HEK293 (cell line): ENCODE results near the gene EME1.

ENCODE experiments used
- CTCF ChIA-PET: fragments of 350-600 bp; formaldehyde crosslinking; extraction: SDS; loops from one replicate; lab custom pipeline; 2021; ENCODE audit warnings: antibody characterized with exemption; lab: Yijun Ruan, JAX
- POLR2A ChIA-PET: fragments of 300-600 bp; formaldehyde crosslinking; extraction: SDS; loops from one replicate; lab custom pipeline; 2020; ENCODE audit warnings: antibody characterized with exemption, inconsistent platforms; lab: Yijun Ruan, JAX
- H3K27ac ChIP-seq: fragments of 200-500 bp; sonication (Bioruptor generic); 2 replicates; pipeline ENCODE4 v1.5.1; 2014; ENCODE audit warnings: low read depth, low read length, control low read depth, inconsistent platforms; ENCODE audit errors: extremely low read depth
- H3K36me3 ChIP-seq, 2 experiments: fragments of 200-500 bp in 1 of 2; sonication (Bioruptor generic) in 1 of 2; 1 replicate in 1 of 2; 2 replicates in 1 of 2; pipeline ENCODE4 v1.5.1; 2014 to 2017; ENCODE audit warnings: inconsistent platforms in 2 of 2, low read length in 2 of 2; ENCODE audit not compliant: control insufficient read depth in 2 of 2, insufficient read depth in 1 of 2
- H3K4me1 ChIP-seq: fragments of 200-500 bp; sonication (Bioruptor generic); 2 replicates; pipeline ENCODE4 v1.5.1; 2014; ENCODE audit warnings: mild to moderate bottlenecking, low read length, inconsistent platforms; ENCODE audit not compliant: control insufficient read depth, insufficient read depth
- H3K4me3 ChIP-seq: 2 replicates; pipeline ENCODE4 v1.5.1; 2011; ENCODE audit warnings: low read depth, mild to moderate bottlenecking, control low read depth, low read length, moderate library complexity
- H3K9me3 ChIP-seq: fragments of 200-500 bp; sonication (Bioruptor generic); 2 replicates; pipeline ENCODE4 v1.5.1; 2014; ENCODE audit warnings: low read depth, low read length, inconsistent platforms; ENCODE audit not compliant: control insufficient read depth, insufficient read depth
- RBAK ChIP-seq: fragments of 450-650 bp; formaldehyde crosslinking; IDR thresholded peaks from 2 replicates; pipeline ENCODE4 v1.5.1; 2016; ENCODE audit warnings: missing biosample characterization, missing genetic modification characterization
- REPIN1 ChIP-seq: fragments of 450-650 bp; formaldehyde crosslinking; IDR thresholded peaks from 2 replicates; pipeline ENCODE4 v1.5.1; 2017; ENCODE audit warnings: missing biosample characterization, missing genetic modification characterization, low read depth
- REST ChIP-seq: fragments of 450-650 bp; formaldehyde crosslinking; IDR thresholded peaks from 2 replicates; pipeline ENCODE4 v1.5.1; 2016; ENCODE audit warnings: missing biosample characterization, missing genetic modification characterization
- SP3 ChIP-seq: fragments of 450-650 bp; formaldehyde crosslinking; IDR thresholded peaks from 2 replicates; pipeline ENCODE4 v1.5.1; 2016; ENCODE audit warnings: missing biosample characterization, missing genetic modification characterization
- YY2 ChIP-seq: fragments of 450-650 bp; formaldehyde crosslinking; IDR thresholded peaks from 2 replicates; pipeline ENCODE4 v1.5.1; 2016; ENCODE audit warnings: missing biosample characterization, missing genetic modification characterization
- ZNF155 ChIP-seq: fragments of 450-650 bp; formaldehyde crosslinking; IDR thresholded peaks from 2 replicates; pipeline ENCODE4 v1.5.1; 2016; ENCODE audit warnings: missing biosample characterization, missing genetic modification characterization
- ZNF221 ChIP-seq: fragments of 450-650 bp; formaldehyde crosslinking; IDR thresholded peaks from 2 replicates; pipeline ENCODE4 v1.5.1; 2017; ENCODE audit warnings: missing biosample characterization, missing genetic modification characterization, borderline replicate concordance
- ZNF274 ChIP-seq, 2 experiments: fragments of 200-500 bp in 1 of 2; fragments of 450-650 bp in 1 of 2; sonication (Bioruptor generic) in 1 of 2; formaldehyde crosslinking in 1 of 2; IDR thresholded peaks; 2 replicates each; pipeline versions ENCODE4 v1.5.1 to v1.6.1; 2014 to 2016; ENCODE audit warnings: borderline replicate concordance in 1 of 2, inconsistent platforms in 1 of 2, low read length in 1 of 2, missing biosample characterization in 1 of 2, missing genetic modification characterization in 1 of 2
- ZNF324 ChIP-seq: fragments of 450-650 bp; formaldehyde crosslinking; IDR thresholded peaks from 2 replicates; pipeline ENCODE4 v1.5.1; 2016; ENCODE audit warnings: missing biosample characterization, missing genetic modification characterization
- ZNF350 ChIP-seq: fragments of 450-650 bp; formaldehyde crosslinking; IDR thresholded peaks from 2 replicates; pipeline ENCODE4 v1.5.0; 2017; ENCODE audit warnings: missing biosample characterization, mild to moderate bottlenecking, missing genetic modification characterization
- ZNF423 ChIP-seq: fragments of 450-650 bp; formaldehyde crosslinking; IDR thresholded peaks from 2 replicates; pipeline ENCODE4 v1.5.1; 2016; ENCODE audit warnings: missing biosample characterization, missing genetic modification characterization
- ZNF510 ChIP-seq: fragments of 450-650 bp; formaldehyde crosslinking; IDR thresholded peaks from 2 replicates; pipeline ENCODE4 v1.5.1; 2018; ENCODE audit warnings: mild to moderate bottlenecking, missing genetic modification characterization, missing biosample characterization; ENCODE audit not compliant: insufficient replicate concordance
- ZNF768 ChIP-seq: fragments of 450-650 bp; formaldehyde crosslinking; IDR thresholded peaks from 2 replicates; pipeline ENCODE4 v1.5.1; 2018; ENCODE audit warnings: missing biosample characterization, mild to moderate bottlenecking, missing genetic modification characterization
- ZSCAN16 ChIP-seq: fragments of 450-650 bp; formaldehyde crosslinking; IDR thresholded peaks from 2 replicates; pipeline ENCODE4 v1.5.1; 2016; ENCODE audit warnings: missing biosample characterization, missing genetic modification characterization
- TF ChIP-seq, protein P1 (sequence below): fragments of 450-650 bp; formaldehyde crosslinking; IDR thresholded peaks from 2 replicates; pipeline ENCODE4 v1.5.1; 2017; ENCODE audit warnings: missing biosample characterization, missing genetic modification characterization
- TF ChIP-seq, protein P2 (sequence below): fragments of 450-650 bp; formaldehyde crosslinking; IDR thresholded peaks from 2 replicates; pipeline ENCODE4 v1.5.1; 2016; ENCODE audit warnings: missing biosample characterization, missing genetic modification characterization

The EME1 gene

GRCh38 chr17:50353600-50354195 is 19.3 kb upstream of the EME1 start (continued):
- TF ChIP-seq ZNF423 (tag by site-specific recombination) (no peak), REST (tag by site-specific recombination) (no peak), ZNF350 (no peak)

DNA sequence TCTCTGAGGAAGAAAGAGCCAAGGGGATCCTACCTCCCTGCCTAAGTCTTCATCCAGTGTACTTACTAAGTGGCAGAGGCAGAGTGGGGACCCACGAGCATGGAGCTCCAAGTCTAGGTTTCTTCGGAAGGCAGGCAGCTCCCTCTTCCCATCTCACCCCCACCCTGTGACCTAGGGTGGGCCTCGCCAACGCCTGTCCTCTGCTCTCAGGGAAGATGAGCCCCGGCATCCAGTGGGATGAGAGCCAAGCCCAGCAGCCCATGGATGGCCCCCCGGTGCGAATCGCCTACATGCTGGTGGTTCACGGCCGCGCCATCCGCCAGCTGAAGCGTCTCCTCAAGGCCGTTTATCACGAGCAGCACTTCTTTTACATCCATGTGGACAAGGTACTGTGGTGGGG is 18.8 kb upstream of the EME1 start:
- no peak overlapping the region for H3K4me3 ChIP-seq
- POLR2A ChIA-PET = interaction anchor here (1.0 kb wide), 1 partner anchor 12 kb away, joined by 5 read pairs; no protein-coding TSS in a partner anchor
- H3K4me1 ChIP-seq = no peaks in the 10 kb centered on the region
- peaks cover 9 to 75% of the 10 kb centered on the region in 2 experiments; a peak in 2 of 3 replicates for H3K36me3 ChIP-seq
- no peak overlapping the region for H3K27ac ChIP-seq
- TF ChIP-seq ZNF510 = no peak
- no peak for TF ChIP-seq REST (tag by site-specific recombination)
- TF ChIP-seq ZNF221 (tag by site-specific recombination) = no peak
- TF ChIP-seq, protein P1, sequence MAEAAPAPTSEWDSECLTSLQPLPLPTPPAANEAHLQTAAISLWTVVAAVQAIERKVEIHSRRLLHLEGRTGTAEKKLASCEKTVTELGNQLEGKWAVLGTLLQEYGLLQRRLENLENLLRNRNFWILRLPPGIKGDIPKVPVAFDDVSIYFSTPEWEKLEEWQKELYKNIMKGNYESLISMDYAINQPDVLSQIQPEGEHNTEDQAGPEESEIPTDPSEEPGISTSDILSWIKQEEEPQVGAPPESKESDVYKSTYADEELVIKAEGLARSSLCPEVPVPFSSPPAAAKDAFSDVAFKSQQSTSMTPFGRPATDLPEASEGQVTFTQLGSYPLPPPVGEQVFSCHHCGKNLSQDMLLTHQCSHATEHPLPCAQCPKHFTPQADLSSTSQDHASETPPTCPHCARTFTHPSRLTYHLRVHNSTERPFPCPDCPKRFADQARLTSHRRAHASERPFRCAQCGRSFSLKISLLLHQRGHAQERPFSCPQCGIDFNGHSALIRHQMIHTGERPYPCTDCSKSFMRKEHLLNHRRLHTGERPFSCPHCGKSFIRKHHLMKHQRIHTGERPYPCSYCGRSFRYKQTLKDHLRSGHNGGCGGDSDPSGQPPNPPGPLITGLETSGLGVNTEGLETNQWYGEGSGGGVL (tag by site-specific recombination) = no peak
- no peak for TF ChIP-seq SP3 (tag by site-specific recombination)
- TF ChIP-seq ZNF324 (tag by site-specific recombination) = no peak
- TF ChIP-seq REPIN1 (tag by site-specific recombination) = no peak
- TF ChIP-seq ZNF768 = no peak
- TF ChIP-seq YY2 (tag by site-specific recombination) = no peak
- no peak for TF ChIP-seq ZNF155 (tag by site-specific recombination)
- no peak for TF ChIP-seq ZNF274 (IDR thresholded peaks at IDR 0.05; ENCODE audit: low read length)
- TF ChIP-seq ZNF274 (tag by site-specific recombination; IDR thresholded peaks at IDR 0.05; ENCODE audit: borderline replicate concordance) = no peak
- TF ChIP-seq ZSCAN16 (tag by site-specific recombination) = no peak
- no peak for TF ChIP-seq RBAK (tag by site-specific recombination)
- TF ChIP-seq, protein P2, sequence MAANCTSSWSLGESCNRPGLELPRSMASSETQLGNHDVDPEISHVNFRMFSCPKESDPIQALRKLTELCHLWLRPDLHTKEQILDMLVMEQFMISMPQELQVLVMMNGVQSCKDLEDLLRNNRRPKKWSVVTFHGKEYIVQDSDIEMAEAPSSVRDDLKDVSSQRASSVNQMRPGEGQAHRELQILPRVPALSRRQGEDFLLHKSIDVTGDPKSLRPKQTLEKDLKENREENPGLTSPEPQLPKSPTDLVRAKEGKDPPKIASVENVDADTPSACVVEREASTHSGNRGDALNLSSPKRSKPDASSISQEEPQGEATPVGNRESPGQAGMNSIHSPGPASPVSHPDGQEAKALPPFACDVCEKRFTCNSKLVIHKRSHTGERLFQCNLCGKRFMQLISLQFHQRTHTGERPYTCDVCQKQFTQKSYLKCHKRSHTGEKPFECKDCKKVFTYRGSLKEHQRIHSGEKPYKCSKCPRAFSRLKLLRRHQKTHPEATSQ (tag by site-specific recombination) = no peak
- TF ChIP-seq, all 188 proteins: peak for 0
- no peaks in the 10 kb centered on the region for H3K9me3 ChIP-seq
- CTCF ChIA-PET = interaction anchor here (0.7 to 1.3 kb wide), 2 partner anchors 9 to 185 kb away, joined by 3 to 4 read pairs; no protein-coding TSS in a partner anchor
